B cell (primary cell): ENCODE measurements around the gene CD80. TPM values are rescaled to one million over a fixed set of nuclear protein-coding genes. Genes with fewer than 3 reads are reported as not detected.

Experiments used
- ATAC-seq: fragments of 200-7000 bp; cut with Tn5 transposase; one replicate; pipeline ENCODE4 v1.10.0; 2021; ENCODE audit warnings: low read depth, mild to moderate bottlenecking, moderate number of reproducible peaks, moderate library complexity
- CTCF ChIA-PET: fragments of 350-600 bp; sonication (Branson Sonifier 250); formaldehyde crosslinking; loops from one replicate; lab custom pipeline; 2021; ENCODE audit warnings: antibody characterized with exemption, inconsistent platforms; lab: Charles Lee
- POLR2A ChIA-PET: fragments of 350-600 bp; sonication (Branson Sonifier 250); formaldehyde crosslinking; loops from one replicate; lab custom pipeline; 2021; ENCODE audit warnings: antibody characterized with exemption; lab: Charles Lee
- DNase-seq: peaks from one replicate; pipeline ENCODE4 v3.0.0; 2013
- H2AFZ ChIP-seq: 2 replicates; pipeline ENCODE4 v1.6.1; 2012; ENCODE audit warnings: mild to moderate bottlenecking, low read depth, low read length; ENCODE audit not compliant: insufficient read depth, poor library complexity, severe bottlenecking
- H3K27ac ChIP-seq, 2 donors: 1 replicate in 1 of 2; 2 replicates in 1 of 2; pipeline ENCODE4 v1.5.1; 2012 to 2013; ENCODE audit warnings: low read length in 2 of 2, mild to moderate bottlenecking in 2 of 2, moderate library complexity in 1 of 2
- H3K27me3 ChIP-seq, 4 experiments: fragments of 200-600 bp in 1 of 4; sonication (generic) in 1 of 4; replicated peaks in 1 of 4; 1 replicate in 2 of 4; 2 replicates in 2 of 4; pipeline versions ENCODE4 v1.6.1 to v1.7.0; 2013 to 2016; ENCODE audit warnings: low read length in 3 of 4, mild to moderate bottlenecking in 2 of 4, mixed read lengths in 1 of 4, moderate library complexity in 1 of 4; ENCODE audit not compliant: insufficient read depth in 4 of 4, control insufficient read depth in 3 of 4; ENCODE audit errors: control extremely low read depth in 1 of 4
- H3K36me3 ChIP-seq, 2 experiments: replicated peaks in 1 of 2; 1 replicate in 1 of 2; 2 replicates in 1 of 2; pipeline versions ENCODE4 v1.6.1 to v1.7.1; 2013; ENCODE audit warnings: low read length in 1 of 2; ENCODE audit not compliant: insufficient read depth in 2 of 2, control insufficient read depth in 1 of 2; ENCODE audit errors: control extremely low read depth in 1 of 2, extremely low read depth in 1 of 2
- H3K4me1 ChIP-seq, 2 donors: fragments of 200-600 bp in 1 of 2; sonication (generic) in 1 of 2; 1 replicate in 1 of 2; 2 replicates in 1 of 2; pipeline versions ENCODE4 v1.5.1 to v1.6.1; 2013 to 2017; ENCODE audit warnings: low read length in 2 of 2; ENCODE audit not compliant: control insufficient read depth in 2 of 2, insufficient read depth in 2 of 2
- H3K4me2 ChIP-seq: replicated peaks from 2 replicates; pipeline ENCODE3; 2012; ENCODE audit warnings: mild to moderate bottlenecking, low read depth, low read length; ENCODE audit not compliant: poor library complexity, severe bottlenecking
- H3K4me3 ChIP-seq, 5 experiments: fragments of 200-600 bp in 1 of 5; sonication (generic) in 1 of 5; 1 replicate in 3 of 5; 2 replicates in 2 of 5; pipeline versions ENCODE4 v1.5.1 to v1.7.0; 2011 to 2016; ENCODE audit warnings: low read length in 4 of 5, mild to moderate bottlenecking in 4 of 5, low read depth in 2 of 5, control low read depth in 1 of 5, moderate library complexity in 1 of 5; ENCODE audit not compliant: insufficient read depth in 1 of 5; ENCODE audit errors: control extremely low read depth in 1 of 5, extremely low read depth in 1 of 5
- H3K79me2 ChIP-seq: fragments of 200-600 bp; sonication (generic); one replicate; pipeline ENCODE4 v1.6.0; 2016; ENCODE audit warnings: low read length; ENCODE audit not compliant: control insufficient read depth, insufficient read depth
- H3K9ac ChIP-seq: fragments of 200-600 bp; sonication (generic); 2 replicates; pipeline ENCODE4 v1.6.1; 2017; ENCODE audit warnings: mild to moderate bottlenecking, low read length, moderate library complexity
- H3K9me3 ChIP-seq, 3 donors: one replicate each; pipeline versions ENCODE4 v1.6.1 to v1.7.1; 2013; ENCODE audit warnings: low read length in 2 of 3; ENCODE audit not compliant: control insufficient read depth in 2 of 3, insufficient read depth in 1 of 3; ENCODE audit errors: control extremely low read depth in 1 of 3
- H4K20me1 ChIP-seq: 2 replicates; pipeline ENCODE4 v1.6.0; 2012; ENCODE audit warnings: mild to moderate bottlenecking, low read length; ENCODE audit not compliant: insufficient read depth, control insufficient read depth, poor library complexity, severe bottlenecking
- H3K27ac Mint-ChIP-seq: one replicate; pipeline ENCODE4 v1.8.0; 2021; ENCODE audit warnings: mixed read lengths
- H3K27me3 Mint-ChIP-seq: one replicate; pipeline ENCODE4 v1.8.0; 2021; ENCODE audit warnings: mixed read lengths
- H3K4me1 Mint-ChIP-seq: one replicate; pipeline ENCODE4 v1.8.0; 2021; ENCODE audit warnings: mixed read lengths
- H3K4me3 Mint-ChIP-seq: one replicate; pipeline ENCODE4 v1.8.0; 2021; ENCODE audit warnings: mixed read lengths
- H3K9me3 Mint-ChIP-seq: one replicate; pipeline ENCODE4 v1.8.0; 2022; ENCODE audit warnings: mixed read lengths; ENCODE audit not compliant: insufficient read depth
- EZH2 ChIP-seq: IDR thresholded peaks from 2 replicates; pipeline ENCODE4 v1.6.1; 2012; ENCODE audit warnings: borderline replicate concordance, low read depth, mild to moderate bottlenecking, moderate library complexity, low read length; ENCODE audit not compliant: insufficient read depth, poor library complexity, severe bottlenecking
- WGBS: methylation state at CpG from one replicate; pipeline ENCODE4 v1.1.5; 2013; ENCODE audit warnings: missing lambda C conversion rate; ENCODE audit not compliant: insufficient coverage; 5-methylcytosine and 5-hydroxymethylcytosine counted together
- intact Hi-C: fragments of 100-400 bp; cut with micrococcal nuclease; formaldehyde crosslinking; loops from one replicate; pipeline ENCODE4 v1.10.0; 2022
- polyA plus RNA-seq: library from polyadenylated mRNA; depleted of rRNA; stranded (reverse); fragments of >200 nt; gene quantifications from 2 replicates; pipeline ENCODE4 v1.2.3, GENCODE V29; 2012
- total RNA-seq, 2 donors: library from RNA; stranded (reverse); fragments of 120-200 nt in 1 of 2; gene quantifications; 1 replicate in 1 of 2; 2 replicates in 1 of 2; pipeline versions ENCODE4 v1.2.3 to v1.2.4, GENCODE V29; 2013 to 2022
- TF ChIP-seq, protein P1 (sequence below): fragments of 200-600 bp; IDR thresholded peaks from one replicate; pipeline ENCODE4 v1.8.0; 2022; ENCODE audit warnings: antibody characterized with exemption, mild to moderate bottlenecking

The CD80 gene
- total and polyA plus RNA-seq, 2 donors (not counting 1 experiment from before 2014, with no cell fraction given), result 15.0 to 26.5 TPM

- Mint-ChIP-seq H3K27ac (no peak overlapping the region), H3K4me1 (peaks cover 9% of the 10 kb centered on the region), H3K9me3 (no peaks in the 10 kb centered on the region), H3K4me3 (no peak overlapping the region), H3K27me3 (no peaks in the 10 kb centered on the region)
- TF ChIP-seq EZH2, result no peak
- TF ChIP-seq, protein P1, sequence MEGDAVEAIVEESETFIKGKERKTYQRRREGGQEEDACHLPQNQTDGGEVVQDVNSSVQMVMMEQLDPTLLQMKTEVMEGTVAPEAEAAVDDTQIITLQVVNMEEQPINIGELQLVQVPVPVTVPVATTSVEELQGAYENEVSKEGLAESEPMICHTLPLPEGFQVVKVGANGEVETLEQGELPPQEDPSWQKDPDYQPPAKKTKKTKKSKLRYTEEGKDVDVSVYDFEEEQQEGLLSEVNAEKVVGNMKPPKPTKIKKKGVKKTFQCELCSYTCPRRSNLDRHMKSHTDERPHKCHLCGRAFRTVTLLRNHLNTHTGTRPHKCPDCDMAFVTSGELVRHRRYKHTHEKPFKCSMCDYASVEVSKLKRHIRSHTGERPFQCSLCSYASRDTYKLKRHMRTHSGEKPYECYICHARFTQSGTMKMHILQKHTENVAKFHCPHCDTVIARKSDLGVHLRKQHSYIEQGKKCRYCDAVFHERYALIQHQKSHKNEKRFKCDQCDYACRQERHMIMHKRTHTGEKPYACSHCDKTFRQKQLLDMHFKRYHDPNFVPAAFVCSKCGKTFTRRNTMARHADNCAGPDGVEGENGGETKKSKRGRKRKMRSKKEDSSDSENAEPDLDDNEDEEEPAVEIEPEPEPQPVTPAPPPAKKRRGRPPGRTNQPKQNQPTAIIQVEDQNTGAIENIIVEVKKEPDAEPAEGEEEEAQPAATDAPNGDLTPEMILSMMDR, result no peak
- no peak overlapping the region for H3K27ac ChIP-seq
- CTCF ChIA-PET, result no interaction called here
- no peak overlapping the region for H3K4me3 ChIP-seq
- intact Hi-C loops, result no loop called here
- no peak overlapping the region for H3K4me2 ChIP-seq
- peaks cover 3 to 29% of the 10 kb centered on the region in 2 experiments for H3K36me3 ChIP-seq
- H3K27me3 ChIP-seq, result no peaks in the 10 kb centered on the region
- no peak overlapping the region for H3K9ac ChIP-seq
- POLR2A ChIA-PET, result no interaction called here
- H4K20me1 ChIP-seq, result no peaks in the 10 kb centered on the region
- H2AFZ ChIP-seq, result no peak overlapping the region
- no peak for DNase-seq
- H3K9me3 ChIP-seq, result no peaks in the 10 kb centered on the region
- no peaks in the 10 kb centered on the region for H3K4me1 ChIP-seq
- ATAC-seq, result no peak
- H3K79me2 ChIP-seq, result no peaks in the 10 kb centered on the region
These were observed 29.5 kb downstream of the CD80 start for GRCh38 chr3:119529883-119530282.

GRCh38 chr3:119527714-119528113, 31.7 kb downstream of the CD80 start:
- H3K79me2 ChIP-seq, result no peaks in the 10 kb centered on the region
- no peaks in the 10 kb centered on the region for H3K27me3 ChIP-seq
- no peak overlapping the region for H2AFZ ChIP-seq
- TF ChIP-seq EZH2, result no peak
- TF ChIP-seq, protein P1, result no peak
- ChIA-PET POLR2A (no interaction called here), CTCF (interaction anchor here (4.7 kb wide), 1 partner anchor 153 kb away, joined by 34 read pairs; no protein-coding TSS in a partner anchor)
- H4K20me1 ChIP-seq, result no peaks in the 10 kb centered on the region
- no peak overlapping the region for H3K9ac ChIP-seq
- intact Hi-C loops, result no loop called here
- Mint-ChIP-seq H3K27me3 (no peaks in the 10 kb centered on the region), H3K4me1 (peaks cover 9% of the 10 kb centered on the region), H3K27ac (no peak overlapping the region), H3K4me3 (no peak overlapping the region), H3K9me3 (no peaks in the 10 kb centered on the region)
- no peak overlapping the region for H3K4me3 ChIP-seq
- no peak overlapping the region for H3K4me2 ChIP-seq
- no peaks in the 10 kb centered on the region for H3K4me1 ChIP-seq
- H3K9me3 ChIP-seq, result no peaks in the 10 kb centered on the region
- H3K27ac ChIP-seq, result no peak overlapping the region
- DNase-seq (no peak), ATAC-seq (no peak)
- WGBS, result 100% methylated on average over 1 of the region's 5 CpGs
- peaks cover 6 to 37% of the 10 kb centered on the region in 2 experiments for H3K36me3 ChIP-seq
